CD4-positive, alpha-beta T cell treated with Interleukin-17A for 1 hour (primary cell): ENCODE results near the gene LIX1L.

Experiments
- DNase-seq: peaks from one replicate; pipeline ENCODE4 v3.0.0-alpha.2; 2020

The LIX1L gene

DNA sequence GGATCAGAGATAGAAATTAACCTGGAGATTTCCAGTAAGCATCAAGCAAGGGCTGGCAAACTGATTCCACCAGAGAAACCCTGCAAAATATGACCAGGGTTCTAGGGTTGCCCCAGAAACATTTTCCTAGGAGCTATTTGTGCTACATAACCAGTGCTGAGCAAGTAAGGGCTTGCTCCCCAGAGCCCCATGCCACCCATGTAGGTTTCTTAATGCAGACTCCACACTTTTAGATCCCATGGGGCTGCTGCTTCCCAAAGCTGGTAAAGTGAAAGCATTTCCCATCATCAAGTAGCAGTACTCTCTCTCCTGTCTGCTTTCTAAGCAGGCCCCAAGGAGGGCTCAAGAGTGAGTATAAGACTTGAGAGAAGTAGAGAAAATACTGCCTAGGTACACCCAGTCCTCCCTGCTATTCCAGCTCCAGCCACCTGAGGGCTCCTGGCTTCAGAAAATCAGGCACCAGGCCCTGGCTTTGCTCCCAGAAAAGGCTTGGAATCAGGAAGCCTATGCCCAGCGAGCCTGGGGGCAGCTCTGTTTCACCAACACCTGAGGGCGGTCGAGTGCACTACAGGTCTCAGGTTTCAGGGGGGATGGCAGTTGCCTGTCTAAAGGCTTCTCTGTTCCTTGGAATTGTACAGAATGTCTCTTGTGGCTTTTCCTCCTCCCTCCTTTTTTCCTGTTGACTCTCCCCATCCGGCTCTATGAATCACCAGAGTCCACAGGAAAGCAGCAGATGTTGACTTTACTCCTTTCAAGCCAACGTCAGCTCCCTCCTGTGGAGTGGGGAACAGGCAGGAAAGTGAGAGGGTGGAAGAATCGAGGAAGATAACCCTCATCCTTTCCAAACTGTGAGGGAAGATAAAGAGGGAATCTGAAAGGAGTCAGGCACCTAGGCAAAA, 66.0 kb downstream of the LIX1L start:
- peak; percentile 58 for DNase-seq

DNA sequence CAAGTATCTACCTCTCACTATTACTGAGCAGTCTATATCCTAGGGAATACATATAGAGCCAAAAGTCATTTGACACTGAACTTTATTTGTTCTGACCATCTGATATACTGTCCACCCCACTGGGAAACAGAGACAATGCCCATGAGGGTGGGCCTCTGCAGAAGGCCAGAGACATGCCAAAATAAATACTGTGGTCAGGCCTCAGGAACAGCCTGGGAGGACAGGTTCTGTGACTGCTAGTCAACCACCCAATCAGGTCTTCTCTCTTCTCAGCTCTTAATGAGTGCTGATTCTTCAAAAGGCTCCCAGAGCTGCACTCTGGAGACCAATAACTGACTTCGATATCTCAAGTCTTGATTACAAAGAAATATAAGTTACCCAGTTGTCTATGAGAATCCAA, 66.7 kb downstream of the LIX1L start:
- DNase-seq = no peak

DNA sequence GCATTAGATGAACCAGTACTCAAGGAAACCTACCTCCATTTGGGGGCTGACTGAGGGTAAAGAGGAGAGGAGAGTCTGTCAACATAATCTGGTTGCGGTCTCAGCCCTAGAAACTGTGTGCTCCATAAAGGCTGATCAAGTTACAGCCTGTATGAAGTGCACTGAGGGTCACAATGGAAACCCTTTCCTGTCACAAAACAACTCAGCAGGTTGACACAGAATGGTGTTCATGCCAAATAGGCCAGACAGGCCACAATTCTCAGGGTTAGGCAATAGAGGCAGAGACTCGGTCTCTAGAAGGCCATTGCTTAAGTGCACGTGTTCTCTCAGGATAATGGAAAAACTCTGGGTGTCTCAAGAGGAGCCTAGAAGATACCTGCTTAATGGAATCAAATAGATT, 68.1 kb downstream of the LIX1L start:
- no peak for DNase-seq

DNA sequence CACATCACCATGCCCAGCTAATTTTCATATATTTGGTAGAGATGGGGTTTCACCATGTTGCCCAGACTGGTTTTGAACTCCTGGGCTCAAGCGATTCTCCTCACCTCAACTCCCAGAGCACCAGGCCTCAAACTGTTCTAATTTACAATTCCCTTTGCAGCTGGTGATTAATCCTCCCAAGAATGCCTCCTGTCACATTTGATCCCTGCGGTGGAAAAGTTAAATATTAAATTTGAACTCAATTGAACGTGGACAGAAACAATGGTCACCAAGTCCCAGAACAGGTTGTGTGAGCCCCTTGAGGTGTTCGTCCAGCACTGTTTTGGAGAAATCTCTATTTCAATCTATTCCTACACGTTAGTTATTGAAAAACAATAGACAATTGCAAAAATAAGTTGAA, 70.2 kb downstream of the LIX1L start:
- no peak for DNase-seq

DNA sequence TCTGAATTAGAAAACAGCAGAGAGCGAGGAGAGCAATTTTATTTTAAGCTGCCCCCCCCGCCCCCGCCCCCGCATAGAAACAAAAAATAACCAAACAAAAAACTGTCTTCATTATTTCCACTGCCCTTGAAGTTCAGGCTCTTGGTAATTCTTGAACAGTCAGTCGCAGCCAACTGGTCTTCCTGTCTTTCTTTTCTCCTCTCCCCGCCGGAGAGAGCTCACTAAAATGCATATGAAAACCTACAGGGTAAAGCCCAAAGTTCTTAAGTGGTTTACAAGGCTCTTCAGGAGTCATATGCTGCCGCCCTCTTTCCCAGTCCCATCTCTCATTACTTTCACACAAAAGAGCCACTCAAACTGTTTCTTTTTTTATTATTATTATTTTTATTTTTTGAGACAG, 71.0 kb downstream of the LIX1L start:
- DNase-seq = no peak

DNA sequence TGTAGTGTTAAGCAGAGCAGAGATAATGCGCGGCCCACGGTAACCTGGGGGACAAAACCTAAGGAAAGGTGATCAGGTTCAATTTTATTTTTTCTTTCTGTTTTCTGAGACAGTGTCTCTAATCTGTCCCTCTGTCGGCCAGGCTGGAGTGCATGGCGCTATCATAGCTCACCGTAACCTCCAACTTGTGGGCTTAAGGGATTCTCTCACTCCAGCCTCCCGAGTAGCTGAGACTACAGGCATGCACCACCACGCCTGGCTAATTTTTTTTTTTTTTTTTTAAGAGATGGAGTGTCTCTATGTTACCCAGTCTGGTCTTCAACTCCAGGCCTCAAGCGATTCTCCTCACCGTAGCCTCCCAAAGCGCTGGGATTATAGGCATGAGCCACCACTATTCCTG, 71.4 kb downstream of the LIX1L start:
- DNase-seq = no peak

DNA sequence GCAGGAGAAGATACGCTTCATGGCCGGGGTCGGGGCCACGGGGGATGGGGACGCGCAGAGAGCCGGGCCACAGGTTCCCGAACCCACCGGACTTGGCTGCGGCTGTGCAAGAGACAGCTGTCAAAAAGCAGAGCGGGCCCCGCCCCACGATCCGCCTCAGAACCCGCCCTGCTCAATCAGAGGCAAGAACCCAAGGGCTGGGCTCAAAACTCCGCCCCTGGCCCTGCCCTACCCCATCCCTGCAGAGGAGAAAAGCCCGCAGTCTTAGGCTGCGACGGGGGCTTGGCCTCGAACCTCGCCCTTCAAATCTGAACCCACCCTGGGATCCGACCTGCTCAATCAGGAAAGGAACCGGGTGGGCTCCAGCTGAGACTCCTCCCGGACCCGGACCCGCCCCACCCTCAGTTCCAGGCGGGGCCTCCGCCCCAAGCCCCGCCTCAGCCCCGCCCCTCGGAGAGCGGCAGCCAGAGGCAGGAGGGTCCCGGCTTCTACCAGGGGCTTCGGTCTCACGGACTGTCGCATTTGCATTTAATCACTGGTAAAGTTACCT, 72.0 kb downstream of the LIX1L start, which contains the start of gene ANKRD35:
ANKRD35 (minus strand) TSS at position 129 of the 550 bp plus-strand sequence; CDS start at position 21, 108 bp downstream.
- peak; percentile 87 for DNase-seq

DNA sequence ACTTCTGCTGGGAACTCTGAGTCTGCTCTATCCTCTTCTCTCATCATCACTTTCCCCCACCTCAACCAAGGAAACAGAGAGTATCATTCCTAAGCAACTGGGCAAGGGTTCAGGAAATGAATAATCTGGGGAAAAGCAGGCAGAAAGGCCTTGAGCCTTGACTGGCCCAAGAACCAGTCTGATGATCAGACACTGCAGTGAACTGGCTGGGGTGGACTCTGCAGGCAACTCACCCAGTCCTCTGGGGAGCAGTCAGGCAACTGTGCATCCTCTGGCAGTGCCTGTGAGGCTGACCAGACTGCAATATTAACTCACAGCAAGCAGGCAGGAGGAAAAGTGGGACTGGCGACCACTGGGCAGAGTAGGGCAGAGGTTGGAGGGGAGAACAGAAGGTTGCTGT, 73.1 kb downstream of the LIX1L start:
- no peak for DNase-seq
